HG03066 (cell line): Measurements from ENCODE around the gene ICAM5.
"Not testable (repeated sequence)": the region's sequence is repeated elsewhere in the genome, so short reads cannot be mapped to it uniquely, and the experiment has no call there.

Source experiments
- ATAC-seq: cut with Tn5 transposase; IDR thresholded peaks from one replicate; pipeline ENCODE4 v1.9.1; 2021; ENCODE audit warnings: low read depth; ENCODE audit not compliant: unreplicated experiment

The ICAM5 gene

GRCh38 chr19:10289836-10290356 is at the start of gene ICAM5:
ICAM5 (plus strand) TSS chr19:10289952; CDS start chr19:10290044, 92 bp downstream.
- ATAC-seq = no peak

- not testable (repeated sequence) for ATAC-seq
These were observed 47.8 kb upstream of the ICAM5 start for GRCh38 chr19:10241826-10242449.

DNA sequence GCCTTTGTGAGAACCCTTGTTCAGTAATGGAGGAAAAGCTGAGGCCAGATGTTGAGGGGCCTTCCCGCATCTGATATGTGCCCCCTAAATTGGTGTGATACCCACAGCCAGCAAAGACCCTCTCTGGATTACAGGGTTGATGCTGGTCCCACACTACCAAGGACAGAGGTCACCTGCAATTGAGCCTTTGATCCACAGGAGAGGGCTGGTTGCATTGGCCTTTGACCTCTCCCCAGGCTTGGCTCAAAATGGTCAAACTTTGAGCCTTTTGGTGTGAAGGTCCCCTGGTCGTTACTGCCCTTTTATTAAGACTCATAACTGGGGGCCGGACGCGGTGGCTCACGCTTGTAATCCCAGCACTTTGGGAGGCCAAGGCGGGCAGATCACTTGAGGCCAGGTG is 46.1 kb upstream of the ICAM5 start:
- ATAC-seq = no peak

DNA sequence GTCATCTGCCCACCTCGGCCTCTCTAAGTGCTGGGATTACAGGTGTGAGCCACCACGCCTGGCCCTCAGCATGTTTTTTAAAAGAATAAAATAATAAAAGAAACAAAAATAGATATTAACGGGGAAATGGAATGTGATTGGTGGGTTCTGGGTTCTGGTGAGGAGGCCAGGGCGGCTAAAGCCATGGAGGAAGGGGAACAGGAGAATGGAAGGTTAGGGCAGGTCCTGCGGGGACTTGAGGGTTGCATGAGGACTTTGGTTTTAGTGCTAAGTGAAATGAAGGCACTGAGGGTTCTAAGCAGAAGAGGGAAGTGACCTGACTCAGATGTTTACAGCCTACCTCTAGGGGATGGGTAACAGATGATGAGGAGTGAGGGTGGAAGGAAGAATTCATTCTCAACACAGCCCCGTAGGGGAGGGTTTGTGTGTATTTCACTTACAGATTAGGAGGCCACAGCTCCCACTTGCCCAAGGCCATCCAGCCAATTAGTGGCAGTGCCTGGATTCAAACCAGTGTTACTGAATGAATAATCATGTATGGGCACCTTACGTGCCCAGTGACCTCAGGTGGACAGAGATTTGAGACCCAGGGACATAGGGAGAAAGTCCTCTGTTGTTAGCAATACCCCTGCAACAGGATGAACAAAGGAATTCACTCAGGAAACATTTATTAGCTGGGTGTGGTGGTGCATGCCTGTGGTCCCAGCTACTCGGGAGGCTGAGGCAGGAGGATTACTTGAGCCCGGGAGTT is 44.4 kb upstream of the ICAM5 start:
- no peak for ATAC-seq

DNA sequence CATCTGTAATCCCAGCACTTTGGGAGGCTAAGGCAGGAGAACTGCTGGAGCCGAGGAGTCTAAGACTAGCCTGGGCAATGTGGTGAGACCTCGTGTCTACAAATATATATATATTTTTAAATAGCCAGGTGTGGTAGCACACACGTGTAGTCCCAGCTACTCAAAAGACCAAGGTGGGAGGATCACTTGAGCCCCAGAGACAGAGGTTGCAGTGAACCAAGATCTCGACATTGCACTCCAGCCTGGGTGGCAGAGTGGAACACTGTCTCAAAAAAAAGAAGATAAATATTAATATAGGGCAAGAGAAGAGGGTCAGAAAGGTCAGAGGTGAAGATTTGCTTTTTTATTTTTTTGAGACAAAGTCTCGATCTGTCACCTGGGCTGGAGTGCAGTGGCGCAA is 43.2 kb upstream of the ICAM5 start:
- ATAC-seq = no peak

GRCh38 chr19:10251792-10252694 is 37.7 kb upstream of the ICAM5 start, which contains the start of gene MRPL4:
MRPL4 (plus strand) TSS chr19:10252214; CDS start chr19:10252254, 40 bp downstream.
- peak; percentile 76 for ATAC-seq

- no peak for ATAC-seq
These were observed 37.0 kb upstream of the ICAM5 start for GRCh38 chr19:10252707-10253106.

GRCh38 chr19:10254244-10254643 is 35.5 kb upstream of the ICAM5 start:
- no peak for ATAC-seq

GRCh38 chr19:10255358-10255757 is 34.4 kb upstream of the ICAM5 start:
- no peak for ATAC-seq

DNA sequence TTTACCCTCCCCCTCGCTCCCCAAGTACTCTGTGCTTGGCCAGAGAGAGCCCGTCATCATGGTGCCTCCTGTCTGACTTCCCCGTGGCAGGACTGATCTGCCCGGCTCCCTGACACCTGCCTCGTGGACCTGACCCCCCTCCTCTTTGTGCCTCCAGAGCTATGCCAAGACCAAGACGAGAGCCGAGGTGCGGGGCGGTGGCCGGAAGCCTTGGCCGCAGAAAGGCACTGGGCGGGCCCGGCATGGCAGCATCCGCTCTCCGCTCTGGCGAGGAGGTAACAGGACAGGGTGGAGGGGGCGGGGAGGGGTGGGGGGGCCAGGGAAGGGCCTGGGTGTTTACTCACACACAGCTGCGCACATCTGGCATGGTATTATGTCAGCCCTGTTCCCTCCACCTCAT is 33.2 kb upstream of the ICAM5 start:
- no peak for ATAC-seq

DNA sequence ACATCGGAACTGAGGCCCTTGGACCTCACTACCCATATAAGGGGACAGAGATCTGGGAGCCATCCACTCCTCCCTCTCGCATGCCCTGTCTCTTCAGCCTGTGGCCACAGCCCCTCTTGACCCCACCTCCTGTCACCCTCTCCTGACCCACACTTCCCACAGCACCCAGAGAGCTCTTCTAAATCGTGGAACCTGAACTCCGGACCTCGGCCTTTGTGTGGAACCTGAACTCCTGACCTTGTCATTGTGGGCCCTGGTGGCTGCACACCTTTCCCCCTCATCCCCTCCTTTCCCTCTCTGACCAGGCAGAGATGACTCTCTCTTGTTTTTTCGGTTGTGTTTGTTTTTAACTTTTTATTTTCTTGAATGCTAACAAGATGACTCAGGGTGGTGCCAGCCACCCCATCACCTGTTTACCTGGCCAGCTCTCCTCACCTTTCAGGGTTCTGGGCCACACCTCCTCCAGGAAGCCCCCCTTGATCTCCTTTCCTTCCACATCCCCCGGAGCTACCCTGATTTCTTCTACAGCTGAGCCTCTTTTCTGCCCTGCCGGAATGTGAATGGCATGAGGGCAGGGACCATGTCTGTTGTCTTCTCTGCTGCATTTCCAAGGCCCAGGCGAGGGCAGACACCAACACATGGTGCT is 32.7 kb upstream of the ICAM5 start:
- no peak for ATAC-seq

DNA sequence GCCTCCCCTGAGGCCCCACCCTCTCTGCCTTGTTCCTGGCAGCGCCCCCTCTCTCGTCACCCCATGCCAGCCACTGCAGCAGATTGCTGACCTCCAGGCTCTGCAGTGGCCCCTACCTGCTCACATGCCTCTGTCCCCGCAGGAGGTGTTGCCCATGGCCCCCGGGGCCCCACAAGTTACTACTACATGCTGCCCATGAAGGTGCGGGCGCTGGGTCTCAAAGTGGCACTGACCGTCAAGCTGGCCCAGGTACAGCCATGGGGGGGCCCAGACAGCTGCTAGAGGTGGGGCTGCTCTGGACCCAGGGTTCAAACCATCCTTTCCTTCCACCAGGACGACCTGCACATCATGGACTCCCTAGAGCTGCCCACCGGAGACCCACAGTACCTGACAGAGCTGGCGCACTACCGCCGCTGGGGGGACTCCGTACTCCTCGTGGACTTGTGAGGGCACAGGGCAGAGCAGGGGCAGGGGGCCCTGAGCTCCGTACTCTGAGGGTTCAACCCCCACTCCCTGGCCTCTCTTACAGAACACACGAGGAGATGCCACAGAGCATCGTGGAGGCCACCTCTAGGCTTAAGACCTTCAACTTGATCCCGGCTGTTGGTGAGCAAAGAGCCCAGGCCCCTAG is 31.6 kb upstream of the ICAM5 start:
- ATAC-seq = no peak

DNA sequence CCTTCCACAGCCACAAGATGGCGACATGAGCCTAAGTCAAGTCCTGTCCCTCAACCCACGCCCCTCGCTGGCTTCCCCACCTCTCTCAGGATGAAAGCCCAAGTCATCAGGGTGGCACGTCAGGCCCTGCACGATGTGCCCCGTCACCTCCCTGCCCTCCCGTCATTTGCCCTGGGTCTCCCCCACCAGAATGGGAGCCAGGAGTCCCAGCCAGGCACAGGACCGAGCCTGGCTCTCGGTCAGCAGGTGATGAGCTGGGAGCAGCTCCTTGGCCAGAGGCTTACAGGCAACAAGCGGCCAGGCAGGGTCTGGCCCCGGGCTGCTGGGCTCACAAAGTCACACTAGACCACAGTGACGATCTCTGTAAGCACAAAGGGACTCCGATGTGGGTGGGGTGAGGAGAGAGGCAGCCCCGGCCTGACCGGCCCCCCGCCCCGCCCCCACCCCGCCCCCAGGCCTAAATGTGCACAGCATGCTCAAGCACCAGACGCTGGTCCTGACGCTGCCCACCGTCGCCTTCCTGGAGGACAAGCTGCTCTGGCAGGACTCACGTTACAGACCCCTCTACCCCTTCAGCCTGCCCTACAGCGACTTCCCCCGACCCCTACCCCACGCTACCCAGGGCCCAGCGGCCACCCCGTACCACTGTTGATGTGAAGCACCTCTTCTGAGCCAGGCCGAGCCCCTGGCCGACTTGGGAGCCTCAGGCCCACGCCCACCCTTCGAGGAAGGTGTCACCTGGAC is 30.4 kb upstream of the ICAM5 start:
- no peak for ATAC-seq

DNA sequence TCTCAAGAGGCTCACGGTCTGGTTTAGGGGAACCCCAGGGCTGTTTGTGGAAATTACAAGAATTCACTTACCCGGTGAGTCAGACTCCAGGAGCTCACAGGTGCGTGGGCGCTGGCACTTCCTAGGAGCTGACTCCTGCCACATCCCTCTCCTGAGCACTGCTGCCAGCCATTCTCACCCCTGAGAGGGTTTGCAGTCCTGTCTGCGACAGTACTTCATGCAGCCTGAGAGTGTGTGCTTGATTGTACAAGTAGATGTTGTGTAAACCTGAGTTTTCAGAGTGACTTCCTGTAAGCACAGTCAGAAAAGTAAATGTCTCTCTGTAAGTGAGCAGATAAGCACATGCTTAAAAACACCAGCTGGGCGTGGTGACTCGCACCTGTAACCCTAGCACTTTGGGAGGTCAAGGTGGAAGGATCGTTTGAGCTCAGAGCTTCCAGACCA is 29.6 kb upstream of the ICAM5 start:
- no peak for ATAC-seq

GRCh38 chr19:10262771-10263170 is 27.0 kb upstream of the ICAM5 start:
- no peak for ATAC-seq

GRCh38 chr19:10266706-10267105 is 23.0 kb upstream of the ICAM5 start:
- no peak for ATAC-seq

GRCh38 chr19:10268071-10268470 is 21.7 kb upstream of the ICAM5 start:
- no peak for ATAC-seq

DNA sequence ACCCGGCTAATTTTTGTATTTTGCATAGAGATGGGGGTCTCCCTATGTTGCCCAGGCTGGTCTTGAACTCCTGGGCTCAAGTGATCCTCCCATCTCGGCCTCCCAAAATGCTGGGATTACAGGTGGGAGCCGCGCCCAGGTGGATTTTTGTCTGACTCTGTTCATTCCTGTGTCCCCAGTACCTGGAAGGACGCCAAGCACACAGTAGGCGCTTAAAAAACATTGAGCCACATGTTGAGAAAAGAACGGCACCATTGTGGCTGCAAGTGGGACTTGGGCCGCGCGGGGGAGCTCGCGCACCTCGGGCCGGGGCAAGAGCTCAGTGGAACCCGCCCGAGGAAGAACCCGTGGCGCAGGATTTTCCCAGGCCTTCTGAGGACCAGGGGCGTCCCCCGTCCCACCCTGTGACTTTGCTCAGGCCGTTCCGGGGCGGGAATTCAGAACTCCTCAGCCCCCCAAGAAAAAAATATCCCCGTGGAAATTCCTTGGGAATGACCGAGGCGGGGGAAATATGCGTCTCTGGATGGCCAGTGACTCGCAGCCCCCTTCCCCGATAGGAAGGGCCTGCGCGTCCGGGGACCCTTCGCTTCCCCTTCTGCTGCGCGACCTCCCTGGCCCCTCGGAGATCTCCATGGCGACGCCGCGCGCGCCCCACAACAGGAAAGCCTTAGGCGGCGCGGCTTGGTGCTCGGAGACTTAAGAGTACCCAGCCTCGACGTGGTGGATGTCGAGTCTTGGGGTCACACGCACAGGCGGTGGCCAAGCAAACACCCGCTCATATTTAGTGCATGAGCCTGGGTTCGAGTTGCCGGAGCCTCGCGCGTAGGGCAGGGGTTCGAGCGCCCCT is 20.2 kb upstream of the ICAM5 start:
- ATAC-seq = no peak
